PFSK-1 (cell line): ENCODE measurements around the gene DAGLA.

Experiments
- FOXP2 ChIP-seq: optimal IDR thresholded peaks from 2 replicates; pipeline ENCODE3; 2011; ENCODE audit warnings: borderline replicate concordance, control low read depth, inconsistent platforms; ENCODE audit not compliant: insufficient read depth; ENCODE audit errors: extremely low read length, extremely low read depth
- POLR2AphosphoS5 ChIP-seq: IDR thresholded peaks from 2 replicates; pipeline ENCODE4 v1.6.1; 2012; ENCODE audit warnings: low read depth, mild to moderate bottlenecking, control low read depth, low read length, moderate library complexity
- SIN3A ChIP-seq: IDR thresholded peaks from 2 replicates; pipeline ENCODE4 v1.6.1; 2012; ENCODE audit warnings: mild to moderate bottlenecking, low read length, moderate library complexity, borderline replicate concordance; ENCODE audit not compliant: insufficient read depth
- TAF1 ChIP-seq: IDR thresholded peaks from 2 replicates; pipeline ENCODE4 v1.6.1; 2012; ENCODE audit warnings: low read length, control low read depth, borderline replicate concordance; ENCODE audit not compliant: insufficient read depth
- TF ChIP-seq, protein P1 (sequence below), 2 experiments: IDR thresholded peaks; 2 replicates each; pipeline versions ENCODE4 v1.6.1 to v1.8.0; 2011 to 2012; ENCODE audit warnings: low read depth in 2 of 2, low read length in 2 of 2, control low read depth in 1 of 2, inconsistent platforms in 1 of 2, mild to moderate bottlenecking in 1 of 2, moderate library complexity in 1 of 2; ENCODE audit not compliant: insufficient read depth in 1 of 2

DNA sequence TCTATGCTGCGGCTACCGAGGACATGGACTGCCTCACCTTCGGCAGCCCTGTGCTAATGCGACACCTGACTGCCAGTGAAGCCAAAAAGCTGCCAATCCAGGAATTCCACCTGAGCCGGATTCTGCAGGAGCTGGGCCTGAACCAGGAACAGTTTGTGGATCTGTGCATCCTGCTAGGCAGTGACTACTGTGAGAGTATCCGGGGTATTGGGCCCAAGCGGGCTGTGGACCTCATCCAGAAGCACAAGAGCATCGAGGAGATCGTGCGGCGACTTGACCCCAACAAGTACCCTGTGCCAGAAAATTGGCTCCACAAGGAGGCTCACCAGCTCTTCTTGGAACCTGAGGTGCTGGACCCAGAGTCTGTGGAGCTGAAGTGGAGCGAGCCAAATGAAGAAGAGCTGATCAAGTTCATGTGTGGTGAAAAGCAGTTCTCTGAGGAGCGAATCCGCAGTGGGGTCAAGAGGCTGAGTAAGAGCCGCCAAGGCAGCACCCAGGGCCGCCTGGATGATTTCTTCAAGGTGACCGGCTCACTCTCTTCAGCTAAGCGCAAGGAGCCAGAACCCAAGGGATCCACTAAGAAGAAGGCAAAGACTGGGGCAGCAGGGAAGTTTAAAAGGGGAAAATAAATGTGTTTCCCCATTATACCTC is 115.8 kb downstream of the DAGLA start:
- TF ChIP-seq TAF1 (no peak), POLR2AphosphoS5 (no peak), SIN3A (no peak), FOXP2 (no peak)
- TF ChIP-seq, protein P1, sequence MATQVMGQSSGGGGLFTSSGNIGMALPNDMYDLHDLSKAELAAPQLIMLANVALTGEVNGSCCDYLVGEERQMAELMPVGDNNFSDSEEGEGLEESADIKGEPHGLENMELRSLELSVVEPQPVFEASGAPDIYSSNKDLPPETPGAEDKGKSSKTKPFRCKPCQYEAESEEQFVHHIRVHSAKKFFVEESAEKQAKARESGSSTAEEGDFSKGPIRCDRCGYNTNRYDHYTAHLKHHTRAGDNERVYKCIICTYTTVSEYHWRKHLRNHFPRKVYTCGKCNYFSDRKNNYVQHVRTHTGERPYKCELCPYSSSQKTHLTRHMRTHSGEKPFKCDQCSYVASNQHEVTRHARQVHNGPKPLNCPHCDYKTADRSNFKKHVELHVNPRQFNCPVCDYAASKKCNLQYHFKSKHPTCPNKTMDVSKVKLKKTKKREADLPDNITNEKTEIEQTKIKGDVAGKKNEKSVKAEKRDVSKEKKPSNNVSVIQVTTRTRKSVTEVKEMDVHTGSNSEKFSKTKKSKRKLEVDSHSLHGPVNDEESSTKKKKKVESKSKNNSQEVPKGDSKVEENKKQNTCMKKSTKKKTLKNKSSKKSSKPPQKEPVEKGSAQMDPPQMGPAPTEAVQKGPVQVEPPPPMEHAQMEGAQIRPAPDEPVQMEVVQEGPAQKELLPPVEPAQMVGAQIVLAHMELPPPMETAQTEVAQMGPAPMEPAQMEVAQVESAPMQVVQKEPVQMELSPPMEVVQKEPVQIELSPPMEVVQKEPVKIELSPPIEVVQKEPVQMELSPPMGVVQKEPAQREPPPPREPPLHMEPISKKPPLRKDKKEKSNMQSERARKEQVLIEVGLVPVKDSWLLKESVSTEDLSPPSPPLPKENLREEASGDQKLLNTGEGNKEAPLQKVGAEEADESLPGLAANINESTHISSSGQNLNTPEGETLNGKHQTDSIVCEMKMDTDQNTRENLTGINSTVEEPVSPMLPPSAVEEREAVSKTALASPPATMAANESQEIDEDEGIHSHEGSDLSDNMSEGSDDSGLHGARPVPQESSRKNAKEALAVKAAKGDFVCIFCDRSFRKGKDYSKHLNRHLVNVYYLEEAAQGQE (IDR thresholded peaks at IDR 0.05; ENCODE audit: insufficient read depth in 1 of 2, low read depth in 2 of 2, low read length in 2 of 2), result no peak
